ENCODE results near the gene DLG2. TPM values are rescaled to one million over a fixed set of nuclear protein-coding genes. Genes with fewer than 3 reads are reported as not detected.
"Not testable (repeated sequence)": the region's sequence is repeated elsewhere in the genome, so short reads cannot be mapped to it uniquely, and the experiment has no call there.

DLG2 gene
- polyA plus RNA-seq, 3 donors = 0.24 to 0.39 TPM; not detected in 1

GRCh38 chr11:85346484-85346883 is 280.7 kb downstream of the DLG2 start:
- no peak overlapping the region for H3K27ac Mint-ChIP-seq

GRCh38 chr11:85340846-85341245 is 286.3 kb downstream of the DLG2 start:
- H3K4me1 ChIP-seq (ENCODE audit: control insufficient read depth in 1 of 2, insufficient read depth in 2 of 2, low read length in 2 of 2); H3K27me3 Mint-ChIP-seq (ENCODE audit: low read depth in 3 of 3); H4K20me1 ChIP-seq (ENCODE audit: insufficient read depth, low read length); H3K27ac ChIP-seq (ENCODE audit: low read depth in 1 of 2, low read length in 2 of 2); H3K9ac ChIP-seq (ENCODE audit: insufficient read depth, low read length, poor library complexity, severe bottlenecking); intact Hi-C loops (cut with micrococcal nuclease); H3K36me3 Mint-ChIP-seq; H3K4me1 Mint-ChIP-seq; H3K4me3 ChIP-seq (replicated peaks in 1 of 3; ENCODE audit: low read depth in 2 of 3, low read length in 3 of 3); H3K4me3 Mint-ChIP-seq; H3K36me3 ChIP-seq (replicated peaks in 1 of 2; ENCODE audit: control insufficient read depth in 1 of 2, insufficient read depth in 2 of 2, low read length in 2 of 2); H3K79me2 ChIP-seq (ENCODE audit: insufficient read depth, low read length); H3K27ac Mint-ChIP-seq; H2AFZ ChIP-seq (ENCODE audit: insufficient read depth, low read depth, low read length, poor library complexity, severe bottlenecking); H3K4me2 ChIP-seq (replicated peaks; ENCODE audit: extremely low read depth, low read length, poor library complexity, severe bottlenecking); H3K27me3 ChIP-seq (ENCODE audit: control insufficient read depth in 2 of 2, insufficient read depth in 2 of 2, low read length in 2 of 2); DNase-seq: not testable (repeated sequence)
- H3K9me3 Mint-ChIP-seq = peaks cover 3 to 20% (median 17%) of the 10 kb centered on the region in 7 donors
- H3K9me3 ChIP-seq (replicated peaks in 1 of 2; ENCODE audit: control insufficient read depth in 1 of 2, insufficient read depth in 1 of 2, low read length in 2 of 2) = peaks cover 4 to 11% of the 10 kb centered on the region in 2 donors
- no CpG with 5 or more reads among the region's 3 CpGs for WGBS (ENCODE audit: insufficient coverage)

More at GRCh38 chr11:85346484-85346883, 280.7 kb downstream of the DLG2 start:
- Histone ChIP-seq H3K4me3 (replicated peaks in 1 of 3; ENCODE audit: low read depth in 2 of 3, low read length in 3 of 3) (no peak overlapping the region), H3K36me3 (replicated peaks in 1 of 2; ENCODE audit: control insufficient read depth in 1 of 2, insufficient read depth in 2 of 2, low read length in 2 of 2) (no peaks in the 10 kb centered on the region), H2AFZ (ENCODE audit: insufficient read depth, low read depth, low read length, poor library complexity, severe bottlenecking) (no peak overlapping the region), H3K9me3 (replicated peaks in 1 of 2; ENCODE audit: control insufficient read depth in 1 of 2, insufficient read depth in 1 of 2, low read length in 2 of 2) (no peaks in the 10 kb centered on the region), H3K9ac (ENCODE audit: insufficient read depth, low read length, poor library complexity, severe bottlenecking) (no peak overlapping the region), H3K79me2 (ENCODE audit: insufficient read depth, low read length) (no peaks in the 10 kb centered on the region), H3K4me2 (replicated peaks; ENCODE audit: extremely low read depth, low read length, poor library complexity, severe bottlenecking) (no peak overlapping the region), H3K27ac (ENCODE audit: low read depth in 1 of 2, low read length in 2 of 2) (no peak overlapping the region), H4K20me1 (ENCODE audit: insufficient read depth, low read length) (no peaks in the 10 kb centered on the region), H3K4me1 (ENCODE audit: control insufficient read depth in 1 of 2, insufficient read depth in 2 of 2, low read length in 2 of 2) (no peaks in the 10 kb centered on the region), H3K27me3 (ENCODE audit: control insufficient read depth in 2 of 2, insufficient read depth in 2 of 2, low read length in 2 of 2) (no peaks in the 10 kb centered on the region)
- no peak for DNase-seq
- Mint-ChIP-seq H3K4me1 (no peaks in the 10 kb centered on the region), H3K9me3 (peaks cover 2 to 13% (median 6%) of the 10 kb centered on the region in 7 donors), H3K36me3 (no peaks in the 10 kb centered on the region), H3K4me3 (no peak overlapping the region), H3K27me3 (ENCODE audit: low read depth in 3 of 3) (no peaks in the 10 kb centered on the region)
- 100% methylated on average over 4 of the region's 6 CpGs for WGBS (ENCODE audit: insufficient coverage)
- intact Hi-C loops (cut with micrococcal nuclease) = no loop called here
- TF ChIP-seq CTCF (IDR thresholded peaks at IDR 0.05) = no peak

Data from CD14-positive monocyte (primary cell).